ENCODE results near the gene DPP10.
"Not testable (repeated sequence)": the region's sequence is repeated elsewhere in the genome, so short reads cannot be mapped to it uniquely, and the experiment has no call there.

Gene DPP10

DNA sequence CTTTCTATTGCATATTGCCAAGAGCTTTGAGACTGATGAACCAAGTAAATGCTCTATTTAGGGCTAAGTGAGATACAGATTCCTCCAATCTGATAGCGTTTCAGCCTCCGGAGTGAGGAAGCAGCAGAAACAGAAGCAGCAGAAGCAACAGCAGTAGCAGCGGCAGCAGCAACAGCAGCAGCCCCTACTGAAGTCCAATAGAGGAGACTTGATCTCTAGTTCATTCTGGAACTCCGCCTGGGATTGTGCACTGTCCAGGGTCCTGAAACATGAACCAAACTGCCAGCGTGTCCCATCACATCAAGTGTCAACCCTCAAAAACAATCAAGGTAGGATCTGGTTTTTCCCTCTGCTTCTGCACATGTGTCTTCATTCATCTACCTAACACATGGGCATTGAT, at the start of gene DPP10:
Gene DPP10 (plus strand): TSS at position 132 of the 400 bp plus-strand sequence.
- H3K4me3 ChIP-seq (ENCODE audit: low read length): no peak within 1 kb of the TSS
- no peak for DNase-seq (ENCODE audit: low read depth)
- TF ChIP-seq, protein P1, sequence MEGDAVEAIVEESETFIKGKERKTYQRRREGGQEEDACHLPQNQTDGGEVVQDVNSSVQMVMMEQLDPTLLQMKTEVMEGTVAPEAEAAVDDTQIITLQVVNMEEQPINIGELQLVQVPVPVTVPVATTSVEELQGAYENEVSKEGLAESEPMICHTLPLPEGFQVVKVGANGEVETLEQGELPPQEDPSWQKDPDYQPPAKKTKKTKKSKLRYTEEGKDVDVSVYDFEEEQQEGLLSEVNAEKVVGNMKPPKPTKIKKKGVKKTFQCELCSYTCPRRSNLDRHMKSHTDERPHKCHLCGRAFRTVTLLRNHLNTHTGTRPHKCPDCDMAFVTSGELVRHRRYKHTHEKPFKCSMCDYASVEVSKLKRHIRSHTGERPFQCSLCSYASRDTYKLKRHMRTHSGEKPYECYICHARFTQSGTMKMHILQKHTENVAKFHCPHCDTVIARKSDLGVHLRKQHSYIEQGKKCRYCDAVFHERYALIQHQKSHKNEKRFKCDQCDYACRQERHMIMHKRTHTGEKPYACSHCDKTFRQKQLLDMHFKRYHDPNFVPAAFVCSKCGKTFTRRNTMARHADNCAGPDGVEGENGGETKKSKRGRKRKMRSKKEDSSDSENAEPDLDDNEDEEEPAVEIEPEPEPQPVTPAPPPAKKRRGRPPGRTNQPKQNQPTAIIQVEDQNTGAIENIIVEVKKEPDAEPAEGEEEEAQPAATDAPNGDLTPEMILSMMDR (conservative IDR thresholded peaks at IDR 0.05; ENCODE audit: low read depth, low read length): no peak

DNA sequence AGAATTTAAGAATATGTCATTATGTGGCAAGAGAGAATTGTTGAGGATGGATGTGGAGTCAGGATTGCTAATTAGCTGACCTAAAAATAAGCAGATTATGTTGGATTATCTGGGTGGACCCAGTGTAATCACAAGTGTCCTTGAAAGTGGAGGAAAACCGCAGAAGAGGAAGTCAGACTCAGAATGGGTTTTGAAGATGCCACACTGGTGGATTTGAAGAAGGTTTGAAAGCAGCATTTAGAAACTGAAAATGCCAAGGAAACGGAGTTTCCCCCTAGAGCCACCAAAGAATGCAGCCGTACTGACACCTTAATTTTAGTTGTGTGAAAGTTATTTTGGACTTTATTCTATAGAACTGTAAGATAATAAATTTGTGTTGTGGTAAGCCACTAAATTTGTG, 41.6 kb upstream of the DPP10 start:
- no peak for DNase-seq (ENCODE audit: low read depth)

DNA sequence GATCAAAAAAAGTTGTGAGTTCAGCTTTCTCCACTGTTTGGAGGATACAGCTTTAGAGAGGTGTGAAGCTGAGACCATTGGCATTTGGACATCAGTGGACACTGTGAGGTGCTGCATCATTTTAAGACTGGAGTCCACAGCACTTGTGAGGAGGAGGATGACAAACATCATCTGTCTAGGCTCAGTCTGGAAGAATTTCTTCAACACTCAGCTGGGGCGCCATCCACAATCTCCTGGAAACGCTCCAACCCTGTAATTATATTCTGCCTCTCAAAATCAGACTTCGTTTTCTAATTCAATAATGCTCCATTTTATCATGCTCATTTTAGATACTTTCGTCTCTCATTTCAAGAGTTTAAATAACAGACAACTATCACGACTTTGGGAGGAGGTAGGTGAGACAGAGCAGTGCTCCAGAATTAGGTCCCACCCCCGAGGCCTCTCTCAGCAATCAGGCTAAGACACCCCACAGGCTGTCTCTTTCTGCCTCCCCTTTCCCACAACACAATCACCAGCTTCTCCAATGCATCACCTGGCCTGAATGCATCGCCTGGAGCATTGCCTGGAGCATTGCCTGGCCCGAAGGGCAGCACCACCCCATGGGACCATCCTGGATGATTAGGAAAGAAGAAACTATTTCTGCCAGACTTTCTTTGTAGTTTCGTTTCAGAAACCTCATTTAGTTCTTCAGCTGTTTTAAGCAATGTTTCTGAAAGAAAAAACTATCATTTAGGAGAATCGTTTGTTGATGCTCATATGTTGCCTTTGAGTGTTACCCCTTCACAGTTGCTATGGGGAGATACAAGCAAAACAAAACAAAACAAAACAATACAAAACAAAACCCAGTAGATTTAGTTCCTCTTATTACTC, 37.0 kb upstream of the DPP10 start:
- no peak overlapping the region for H3K4me3 ChIP-seq (ENCODE audit: low read length)
- DNase-seq (ENCODE audit: low read depth): no peak
- TF ChIP-seq, protein P1 (conservative IDR thresholded peaks at IDR 0.05; ENCODE audit: low read depth, low read length): no peak

More for the DNA sequence above, 41.6 kb upstream of the DPP10 start:
- TF ChIP-seq, protein P1 (conservative IDR thresholded peaks at IDR 0.05; ENCODE audit: low read depth, low read length): no peak
- no peak overlapping the region for H3K4me3 ChIP-seq (ENCODE audit: low read length)

DNA sequence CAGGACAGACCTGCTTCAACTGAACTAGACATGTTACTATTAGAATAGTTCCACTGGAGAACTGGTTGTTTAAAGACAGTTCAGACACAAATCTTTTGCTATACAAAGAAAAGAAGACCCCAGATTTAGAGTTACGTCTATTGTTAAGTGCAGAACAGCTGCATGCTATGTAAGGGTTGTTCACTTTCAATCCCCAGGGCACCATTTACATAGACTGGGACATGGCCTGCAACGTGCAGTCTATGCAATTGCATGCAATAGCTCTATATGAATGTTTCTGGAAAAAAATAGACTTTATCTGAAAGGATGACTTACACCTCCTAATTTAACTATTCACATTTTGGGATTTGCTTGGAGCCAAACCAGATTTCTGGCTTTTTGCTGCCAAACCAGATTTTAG, 36.1 kb upstream of the DPP10 start:
- TF ChIP-seq, protein P1 (conservative IDR thresholded peaks at IDR 0.05; ENCODE audit: low read depth, low read length): no peak
- H3K4me3 ChIP-seq (ENCODE audit: low read length): no peak overlapping the region
- no peak for DNase-seq (ENCODE audit: low read depth)

DNA sequence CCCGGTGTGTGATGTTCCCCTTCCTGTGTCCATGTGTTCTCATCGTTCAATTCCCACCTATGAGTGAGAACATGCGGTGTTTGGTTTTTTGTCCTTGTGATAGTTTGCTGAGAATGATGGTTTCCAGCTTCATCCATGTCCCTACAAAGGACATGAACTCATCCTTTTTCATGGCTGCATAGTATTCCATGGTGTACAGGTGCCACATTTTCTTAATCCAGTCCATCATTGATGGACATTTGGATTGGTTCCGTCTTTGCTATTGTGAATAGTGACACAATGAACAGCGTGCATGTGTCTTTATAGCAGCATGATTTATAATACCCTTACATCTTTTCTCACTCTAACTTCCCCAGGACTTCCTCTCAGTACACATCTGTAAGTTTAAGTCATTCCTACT, 35.1 kb upstream of the DPP10 start:
- H3K4me3 ChIP-seq (ENCODE audit: low read length): not testable (repeated sequence)

DNA sequence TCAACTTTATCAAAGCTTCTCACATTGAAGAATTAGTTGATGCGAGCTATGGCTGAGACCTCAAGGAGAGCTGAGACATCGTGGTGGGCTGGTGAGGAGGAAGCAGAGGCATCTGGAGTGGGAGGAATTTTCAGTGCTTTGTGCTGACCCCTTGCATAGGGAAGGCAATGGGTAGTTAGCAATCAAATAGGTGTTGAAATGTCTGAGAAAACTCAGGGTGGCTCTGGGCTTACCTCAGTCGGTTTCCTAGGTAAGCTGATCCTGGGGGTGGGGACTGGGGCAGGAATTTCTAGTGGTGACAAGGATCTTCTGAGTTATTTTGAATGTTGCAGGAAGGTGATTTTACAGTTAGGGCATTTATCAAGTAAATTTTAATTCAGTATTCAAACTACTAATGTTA, 20.7 kb upstream of the DPP10 start:
- TF ChIP-seq, protein P1 (conservative IDR thresholded peaks at IDR 0.05; ENCODE audit: low read depth, low read length): no peak
- no peak overlapping the region for H3K4me3 ChIP-seq (ENCODE audit: low read length)
- DNase-seq (ENCODE audit: low read depth): no peak

More for the DNA sequence above, 35.1 kb upstream of the DPP10 start:
- not testable (repeated sequence) for DNase-seq (ENCODE audit: low read depth)

DNA sequence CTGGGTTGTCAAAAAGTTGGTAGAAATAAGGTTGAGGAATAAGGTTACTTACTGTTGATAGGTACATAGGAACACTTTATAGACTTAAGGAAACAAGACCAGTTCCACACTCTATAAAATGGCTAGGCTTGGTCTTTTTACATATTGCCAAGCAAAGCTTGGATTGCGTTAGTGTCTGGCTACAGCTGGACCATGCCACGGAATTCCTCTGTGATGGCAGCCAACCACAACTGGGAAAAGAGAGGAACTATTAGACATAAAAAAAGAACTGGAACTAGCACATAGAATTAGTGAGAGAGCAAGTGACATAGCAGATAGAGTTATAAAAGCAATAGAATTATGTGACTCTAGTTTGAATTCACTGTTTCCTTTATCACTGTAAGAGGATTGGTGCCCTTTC, 17.7 kb upstream of the DPP10 start:
- DNase-seq (ENCODE audit: low read depth): no peak
- H3K4me3 ChIP-seq (ENCODE audit: low read length): no peak overlapping the region
- TF ChIP-seq, protein P1 (conservative IDR thresholded peaks at IDR 0.05; ENCODE audit: low read depth, low read length): no peak

Measured in retinal pigment epithelial cell (primary cell).